K562 (cell line): ENCODE measurements around the gene RNF151. TPM values are rescaled to one million over a fixed set of nuclear protein-coding genes. Genes with fewer than 3 reads are reported as not detected.

Experiments used
- COPS2 ChIP-seq: fragments of 450-650 bp; conservative IDR thresholded peaks from 2 replicates; pipeline ENCODE4 v1.6.1; 2016; ENCODE audit warnings: mild to moderate bottlenecking, moderate library complexity
- ESRRA ChIP-seq: fragments of 450-650 bp; IDR thresholded peaks from 2 replicates; pipeline ENCODE4 v1.6.1; 2014; ENCODE audit warnings: low read depth, mild to moderate bottlenecking, moderate library complexity, borderline replicate concordance
- GTF2E2 ChIP-seq: fragments of 200-800 bp; sonication (Bioruptor generic); IDR thresholded peaks from 2 replicates; pipeline ENCODE4 v1.6.1; 2016; ENCODE audit warnings: missing genetic modification characterization, missing compliant biosample characterization
- MTA2 ChIP-seq: fragments of 450-650 bp; IDR thresholded peaks from 2 replicates; pipeline ENCODE4 v1.6.1; 2016; ENCODE audit warnings: low read depth
- RFX5 ChIP-seq: IDR thresholded peaks from 2 replicates; pipeline ENCODE4 v1.6.1; 2011; ENCODE audit warnings: low read depth, mild to moderate bottlenecking, improper control_type of control experiment, low read length
- SLC30A9 ChIP-seq: fragments of 250-450 bp; sonication (Bioruptor Pico); IDR thresholded peaks from 2 replicates; pipeline ENCODE4 v1.8.0; 2022; ENCODE audit warnings: mild to moderate bottlenecking, moderate library complexity
- SRSF3 ChIP-seq: fragments of 200-400 bp; formaldehyde crosslinking; IDR thresholded peaks from 2 replicates; pipeline ENCODE4 v1.6.1; 2016; ENCODE audit warnings: mild to moderate bottlenecking, low read length, moderate library complexity; ENCODE audit not compliant: insufficient read depth
- TAF9B ChIP-seq: fragments of 450-650 bp; IDR thresholded peaks from 2 replicates; pipeline ENCODE4 v1.6.1; 2018; ENCODE audit warnings: mild to moderate bottlenecking; ENCODE audit not compliant: partially characterized antibody
- ZBTB8A ChIP-seq: fragments of 450-650 bp; IDR thresholded peaks from 2 replicates; pipeline ENCODE4 v1.6.1; 2018; ENCODE audit warnings: mild to moderate bottlenecking, moderate library complexity; ENCODE audit not compliant: partially characterized antibody
- ZNF282 ChIP-seq: sonication (generic); formaldehyde crosslinking; IDR thresholded peaks from 2 replicates; pipeline ENCODE4 v1.8.1; 2023; ENCODE audit warnings: missing genetic modification reagents
- ZNF695 ChIP-seq: fragments of 450-650 bp; formaldehyde crosslinking; IDR thresholded peaks from 2 replicates; pipeline ENCODE4 v1.4.0; 2020; ENCODE audit warnings: mild to moderate bottlenecking, moderate library complexity
- ZNF766 ChIP-seq: fragments of 200-800 bp; sonication (Bioruptor generic); conservative IDR thresholded peaks from 2 replicates; pipeline ENCODE4 v1.6.1; 2016; ENCODE audit warnings: missing genetic modification characterization, missing compliant biosample characterization
- ZNF780A ChIP-seq: fragments of 250-450 bp; sonication (Bioruptor Pico); IDR thresholded peaks from 2 replicates; pipeline ENCODE4 v1.5.0; 2021; ENCODE audit warnings: mild to moderate bottlenecking
- polyA plus RNA-seq, 8 experiments: library from polyadenylated mRNA; depleted of rRNA in 4 of 8; stranded (reverse) in 5 of 8; unstranded in 3 of 8; fragments of >200 nt; fragmentation: Nextera tagmentation in 2 of 8; fragmentation: Illumina TruSeq in 1 of 8; extraction: Ambion mirVana in 2 of 8; extraction: Trizol in 1 of 8; gene quantifications; 2 replicates each; pipeline versions ENCODE4 v1.2.1 to v1.2.3, GENCODE V29; 2011 to 2014; ENCODE audit warnings: inconsistent platforms in 1 of 8, missing spikeins in 1 of 8
- total RNA-seq, 7 experiments: library from RNA; depleted of rRNA in 6 of 7; stranded (reverse); fragments of >200 nt in 6 of 7; fragmentation: Illumina TruSeq in 2 of 7; extraction: Trizol in 2 of 7; gene quantifications; 2 replicates each; pipeline versions ENCODE4 v1.2.1 to v1.2.3, GENCODE V29; 2011 to 2021; ENCODE audit warnings: low replicate concordance in 1 of 7
- TF ChIP-seq, protein P1 (sequence below): fragments of 200-600 bp; sonication (generic); IDR thresholded peaks from one replicate; pipeline ENCODE4 v1.6.1; 2012; ENCODE audit warnings: mild to moderate bottlenecking, low read depth, low read length, inconsistent platforms
- TF ChIP-seq, protein P2 (sequence below), 3 experiments: IDR thresholded peaks in 2 of 3; conservative IDR thresholded peaks in 1 of 3; 2 replicates each; pipeline ENCODE4 v1.5.1; 2011 to 2012; ENCODE audit warnings: low read length in 3 of 3, mild to moderate bottlenecking in 3 of 3, control low read depth in 2 of 3, improper control_type of control experiment in 1 of 3, inconsistent platforms in 1 of 3, low read depth in 1 of 3, mixed read lengths in 1 of 3, moderate library complexity in 1 of 3; ENCODE audit not compliant: insufficient read depth in 2 of 3

RNF151 gene
- total and polyA plus RNA-seq, 9 of the 15 experiments (the other 6 are each of a cell fraction or from before 2014, with no cell fraction given) = not detected

DNA sequence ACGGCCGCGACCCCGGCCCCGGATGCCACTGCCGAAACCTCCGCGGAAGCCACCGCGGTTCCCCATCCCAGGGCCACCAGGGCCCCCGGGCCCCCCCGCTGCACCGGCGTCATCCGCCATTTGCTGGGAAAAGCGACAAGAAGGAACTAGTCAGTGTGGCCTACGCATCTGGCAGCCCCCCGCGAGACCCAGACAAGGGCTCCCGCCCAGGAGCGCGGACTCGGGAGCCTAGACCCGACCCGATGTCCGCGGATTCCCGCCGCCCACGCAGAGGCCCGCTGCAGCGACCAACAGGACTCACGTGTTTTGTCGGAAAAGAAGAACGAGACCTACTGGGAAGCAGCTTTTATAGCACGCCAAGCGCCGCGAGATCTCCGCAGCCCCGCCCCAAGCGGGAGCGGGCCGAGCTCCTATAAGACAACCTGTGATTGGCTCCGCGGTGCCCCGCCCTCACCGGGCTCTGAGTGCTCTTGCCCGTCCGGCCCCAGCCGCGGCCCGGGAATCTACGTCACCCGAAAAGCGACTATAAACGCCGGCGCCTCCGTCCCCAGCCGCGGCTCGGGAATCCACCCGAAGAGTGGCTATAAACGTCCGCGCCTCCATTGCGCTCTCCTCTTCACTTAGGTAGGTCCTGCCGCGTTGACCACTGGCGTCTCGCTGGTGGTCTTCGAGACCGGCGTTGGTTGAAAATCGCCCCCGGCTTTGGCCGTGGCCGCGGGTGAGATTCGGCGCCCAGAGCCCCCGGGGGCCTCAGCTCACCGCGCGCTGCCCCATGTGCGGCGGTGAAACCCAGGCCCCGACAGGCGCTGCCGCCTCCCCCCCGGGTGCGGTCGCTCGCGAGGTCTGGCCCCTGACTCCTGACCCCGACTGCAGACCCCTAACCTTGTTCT, 1.9 kb upstream of the RNF151 start, which contains the start of gene RPS2 (continued):
- TF ChIP-seq ZNF282 (CRISPR knock-in tag) = no peak
- TF ChIP-seq COPS2 = no peak
- no peak for TF ChIP-seq SLC30A9 (CRISPR knock-in tag)
- TF ChIP-seq ESRRA = peak; percentile 42; the same call in 1 of the 2 replicates
- TF ChIP-seq TAF9B = peak; percentile 97
- TF ChIP-seq, protein P1, sequence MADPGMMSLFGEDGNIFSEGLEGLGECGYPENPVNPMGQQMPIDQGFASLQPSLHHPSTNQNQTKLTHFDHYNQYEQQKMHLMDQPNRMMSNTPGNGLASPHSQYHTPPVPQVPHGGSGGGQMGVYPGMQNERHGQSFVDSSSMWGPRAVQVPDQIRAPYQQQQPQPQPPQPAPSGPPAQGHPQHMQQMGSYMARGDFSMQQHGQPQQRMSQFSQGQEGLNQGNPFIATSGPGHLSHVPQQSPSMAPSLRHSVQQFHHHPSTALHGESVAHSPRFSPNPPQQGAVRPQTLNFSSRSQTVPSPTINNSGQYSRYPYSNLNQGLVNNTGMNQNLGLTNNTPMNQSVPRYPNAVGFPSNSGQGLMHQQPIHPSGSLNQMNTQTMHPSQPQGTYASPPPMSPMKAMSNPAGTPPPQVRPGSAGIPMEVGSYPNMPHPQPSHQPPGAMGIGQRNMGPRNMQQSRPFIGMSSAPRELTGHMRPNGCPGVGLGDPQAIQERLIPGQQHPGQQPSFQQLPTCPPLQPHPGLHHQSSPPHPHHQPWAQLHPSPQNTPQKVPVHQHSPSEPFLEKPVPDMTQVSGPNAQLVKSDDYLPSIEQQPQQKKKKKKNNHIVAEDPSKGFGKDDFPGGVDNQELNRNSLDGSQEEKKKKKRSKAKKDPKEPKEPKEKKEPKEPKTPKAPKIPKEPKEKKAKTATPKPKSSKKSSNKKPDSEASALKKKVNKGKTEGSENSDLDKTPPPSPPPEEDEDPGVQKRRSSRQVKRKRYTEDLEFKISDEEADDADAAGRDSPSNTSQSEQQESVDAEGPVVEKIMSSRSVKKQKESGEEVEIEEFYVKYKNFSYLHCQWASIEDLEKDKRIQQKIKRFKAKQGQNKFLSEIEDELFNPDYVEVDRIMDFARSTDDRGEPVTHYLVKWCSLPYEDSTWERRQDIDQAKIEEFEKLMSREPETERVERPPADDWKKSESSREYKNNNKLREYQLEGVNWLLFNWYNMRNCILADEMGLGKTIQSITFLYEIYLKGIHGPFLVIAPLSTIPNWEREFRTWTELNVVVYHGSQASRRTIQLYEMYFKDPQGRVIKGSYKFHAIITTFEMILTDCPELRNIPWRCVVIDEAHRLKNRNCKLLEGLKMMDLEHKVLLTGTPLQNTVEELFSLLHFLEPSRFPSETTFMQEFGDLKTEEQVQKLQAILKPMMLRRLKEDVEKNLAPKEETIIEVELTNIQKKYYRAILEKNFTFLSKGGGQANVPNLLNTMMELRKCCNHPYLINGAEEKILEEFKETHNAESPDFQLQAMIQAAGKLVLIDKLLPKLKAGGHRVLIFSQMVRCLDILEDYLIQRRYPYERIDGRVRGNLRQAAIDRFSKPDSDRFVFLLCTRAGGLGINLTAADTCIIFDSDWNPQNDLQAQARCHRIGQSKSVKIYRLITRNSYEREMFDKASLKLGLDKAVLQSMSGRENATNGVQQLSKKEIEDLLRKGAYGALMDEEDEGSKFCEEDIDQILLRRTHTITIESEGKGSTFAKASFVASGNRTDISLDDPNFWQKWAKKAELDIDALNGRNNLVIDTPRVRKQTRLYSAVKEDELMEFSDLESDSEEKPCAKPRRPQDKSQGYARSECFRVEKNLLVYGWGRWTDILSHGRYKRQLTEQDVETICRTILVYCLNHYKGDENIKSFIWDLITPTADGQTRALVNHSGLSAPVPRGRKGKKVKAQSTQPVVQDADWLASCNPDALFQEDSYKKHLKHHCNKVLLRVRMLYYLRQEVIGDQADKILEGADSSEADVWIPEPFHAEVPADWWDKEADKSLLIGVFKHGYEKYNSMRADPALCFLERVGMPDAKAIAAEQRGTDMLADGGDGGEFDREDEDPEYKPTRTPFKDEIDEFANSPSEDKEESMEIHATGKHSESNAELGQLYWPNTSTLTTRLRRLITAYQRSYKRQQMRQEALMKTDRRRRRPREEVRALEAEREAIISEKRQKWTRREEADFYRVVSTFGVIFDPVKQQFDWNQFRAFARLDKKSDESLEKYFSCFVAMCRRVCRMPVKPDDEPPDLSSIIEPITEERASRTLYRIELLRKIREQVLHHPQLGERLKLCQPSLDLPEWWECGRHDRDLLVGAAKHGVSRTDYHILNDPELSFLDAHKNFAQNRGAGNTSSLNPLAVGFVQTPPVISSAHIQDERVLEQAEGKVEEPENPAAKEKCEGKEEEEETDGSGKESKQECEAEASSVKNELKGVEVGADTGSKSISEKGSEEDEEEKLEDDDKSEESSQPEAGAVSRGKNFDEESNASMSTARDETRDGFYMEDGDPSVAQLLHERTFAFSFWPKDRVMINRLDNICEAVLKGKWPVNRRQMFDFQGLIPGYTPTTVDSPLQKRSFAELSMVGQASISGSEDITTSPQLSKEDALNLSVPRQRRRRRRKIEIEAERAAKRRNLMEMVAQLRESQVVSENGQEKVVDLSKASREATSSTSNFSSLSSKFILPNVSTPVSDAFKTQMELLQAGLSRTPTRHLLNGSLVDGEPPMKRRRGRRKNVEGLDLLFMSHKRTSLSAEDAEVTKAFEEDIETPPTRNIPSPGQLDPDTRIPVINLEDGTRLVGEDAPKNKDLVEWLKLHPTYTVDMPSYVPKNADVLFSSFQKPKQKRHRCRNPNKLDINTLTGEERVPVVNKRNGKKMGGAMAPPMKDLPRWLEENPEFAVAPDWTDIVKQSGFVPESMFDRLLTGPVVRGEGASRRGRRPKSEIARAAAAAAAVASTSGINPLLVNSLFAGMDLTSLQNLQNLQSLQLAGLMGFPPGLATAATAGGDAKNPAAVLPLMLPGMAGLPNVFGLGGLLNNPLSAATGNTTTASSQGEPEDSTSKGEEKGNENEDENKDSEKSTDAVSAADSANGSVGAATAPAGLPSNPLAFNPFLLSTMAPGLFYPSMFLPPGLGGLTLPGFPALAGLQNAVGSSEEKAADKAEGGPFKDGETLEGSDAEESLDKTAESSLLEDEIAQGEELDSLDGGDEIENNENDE = no peak
- TF ChIP-seq MTA2 = no peak
- peak; percentile 96 for TF ChIP-seq GTF2E2 (tag)
- no peak for TF ChIP-seq RFX5
- no peak for TF ChIP-seq ZNF766 (CRISPR knock-in tag)
- no peak for TF ChIP-seq ZBTB8A
- no peak for TF ChIP-seq ZNF780A
- peak; percentile 6; the same call in 1 of the 2 replicates for TF ChIP-seq SRSF3
- TF ChIP-seq, protein P2, sequence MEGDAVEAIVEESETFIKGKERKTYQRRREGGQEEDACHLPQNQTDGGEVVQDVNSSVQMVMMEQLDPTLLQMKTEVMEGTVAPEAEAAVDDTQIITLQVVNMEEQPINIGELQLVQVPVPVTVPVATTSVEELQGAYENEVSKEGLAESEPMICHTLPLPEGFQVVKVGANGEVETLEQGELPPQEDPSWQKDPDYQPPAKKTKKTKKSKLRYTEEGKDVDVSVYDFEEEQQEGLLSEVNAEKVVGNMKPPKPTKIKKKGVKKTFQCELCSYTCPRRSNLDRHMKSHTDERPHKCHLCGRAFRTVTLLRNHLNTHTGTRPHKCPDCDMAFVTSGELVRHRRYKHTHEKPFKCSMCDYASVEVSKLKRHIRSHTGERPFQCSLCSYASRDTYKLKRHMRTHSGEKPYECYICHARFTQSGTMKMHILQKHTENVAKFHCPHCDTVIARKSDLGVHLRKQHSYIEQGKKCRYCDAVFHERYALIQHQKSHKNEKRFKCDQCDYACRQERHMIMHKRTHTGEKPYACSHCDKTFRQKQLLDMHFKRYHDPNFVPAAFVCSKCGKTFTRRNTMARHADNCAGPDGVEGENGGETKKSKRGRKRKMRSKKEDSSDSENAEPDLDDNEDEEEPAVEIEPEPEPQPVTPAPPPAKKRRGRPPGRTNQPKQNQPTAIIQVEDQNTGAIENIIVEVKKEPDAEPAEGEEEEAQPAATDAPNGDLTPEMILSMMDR (IDR thresholded peaks at IDR 0.05 in 2 of 3, conservative IDR thresholded peaks at IDR 0.05 in 1 of 3; ENCODE audit: insufficient read depth in 2 of 3, low read depth in 1 of 3, low read length in 3 of 3) = no peak
- TF ChIP-seq ZNF695 (CRISPR knock-in tag) = no peak
